Glutamatergic neuron (in vitro differentiated cells): ENCODE results near the gene GSTM2. TPM values are rescaled to one million over a fixed set of nuclear protein-coding genes. Genes with fewer than 3 reads are reported as not detected.

ENCODE experiments used
- DNase-seq: peaks from one replicate; pipeline ENCODE4 v3.0.0; 2022
- H3K27ac Mint-ChIP-seq: one replicate; pipeline ENCODE4 v1.8.0; 2020; ENCODE audit warnings: mild to moderate bottlenecking, mixed read lengths, inconsistent platforms; ENCODE audit not compliant: unreplicated experiment
- H3K27me3 Mint-ChIP-seq: one replicate; pipeline ENCODE4 v1.8.0; 2020; ENCODE audit warnings: mild to moderate bottlenecking, moderate library complexity, mixed read lengths, inconsistent platforms; ENCODE audit not compliant: unreplicated experiment
- H3K36me3 Mint-ChIP-seq: one replicate; pipeline ENCODE4 v1.8.0; 2020; ENCODE audit warnings: mild to moderate bottlenecking, mixed read lengths, inconsistent platforms; ENCODE audit not compliant: unreplicated experiment
- H3K4me1 Mint-ChIP-seq: one replicate; pipeline ENCODE4 v1.8.0; 2020; ENCODE audit warnings: mild to moderate bottlenecking, low read depth, mixed read lengths, inconsistent platforms; ENCODE audit not compliant: unreplicated experiment
- H3K4me3 Mint-ChIP-seq: one replicate; pipeline ENCODE4 v1.8.0; 2020; ENCODE audit warnings: mild to moderate bottlenecking, mixed read lengths, inconsistent platforms; ENCODE audit not compliant: unreplicated experiment
- H3K9me3 Mint-ChIP-seq: one replicate; pipeline ENCODE4 v1.8.0; 2020; ENCODE audit warnings: mild to moderate bottlenecking, moderate library complexity, mixed read lengths, inconsistent platforms; ENCODE audit not compliant: unreplicated experiment
- total RNA-seq: library from RNA; stranded (reverse); fragmentation: NEBNext Ultra II Directional; extraction: Animal tissue kit (Norgen Biotek cat#: 25700); gene quantifications from one replicate; pipeline ENCODE4 v1.2.1, GENCODE V29; 2021; ENCODE audit not compliant: unreplicated experiment
- TF ChIP-seq, protein P1 (sequence below): fragments of 200-600 bp; sonication (generic); IDR thresholded peaks from one replicate; pipeline ENCODE4 v1.5.0; 2021; ENCODE audit not compliant: partially characterized antibody, unreplicated experiment

Gene GSTM2
- total RNA-seq, 1 donor from 2014 or later: 33.6 TPM

DNA sequence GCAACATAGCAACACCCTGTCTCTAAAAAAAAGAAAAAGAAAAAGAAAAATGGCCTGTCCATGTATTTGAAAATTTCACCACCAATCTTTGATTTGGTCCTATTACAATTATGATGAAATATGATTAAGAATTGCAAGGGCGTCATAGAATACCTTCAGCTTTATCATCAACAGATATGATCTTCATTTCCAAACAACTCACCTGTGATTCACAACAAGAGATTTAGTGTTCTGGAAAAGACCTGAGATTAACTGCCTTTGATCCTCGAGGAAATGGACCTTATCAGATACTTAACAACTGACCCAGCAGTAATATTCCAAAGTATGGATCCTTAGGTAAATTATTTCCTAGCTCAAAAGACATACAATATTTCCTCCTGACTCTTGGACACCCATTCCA lies 15.5 kb upstream of the GSTM2 start:
- DNase-seq: no peak
- Mint-ChIP-seq H3K9me3 (peaks cover 2% of the 10 kb centered on the region), H3K27ac (no peak overlapping the region), H3K27me3 (peaks cover 6% of the 10 kb centered on the region), H3K36me3 (no peaks in the 10 kb centered on the region), H3K4me1 (peaks cover 4% of the 10 kb centered on the region), H3K4me3 (no peak overlapping the region)
- TF ChIP-seq, protein P1, sequence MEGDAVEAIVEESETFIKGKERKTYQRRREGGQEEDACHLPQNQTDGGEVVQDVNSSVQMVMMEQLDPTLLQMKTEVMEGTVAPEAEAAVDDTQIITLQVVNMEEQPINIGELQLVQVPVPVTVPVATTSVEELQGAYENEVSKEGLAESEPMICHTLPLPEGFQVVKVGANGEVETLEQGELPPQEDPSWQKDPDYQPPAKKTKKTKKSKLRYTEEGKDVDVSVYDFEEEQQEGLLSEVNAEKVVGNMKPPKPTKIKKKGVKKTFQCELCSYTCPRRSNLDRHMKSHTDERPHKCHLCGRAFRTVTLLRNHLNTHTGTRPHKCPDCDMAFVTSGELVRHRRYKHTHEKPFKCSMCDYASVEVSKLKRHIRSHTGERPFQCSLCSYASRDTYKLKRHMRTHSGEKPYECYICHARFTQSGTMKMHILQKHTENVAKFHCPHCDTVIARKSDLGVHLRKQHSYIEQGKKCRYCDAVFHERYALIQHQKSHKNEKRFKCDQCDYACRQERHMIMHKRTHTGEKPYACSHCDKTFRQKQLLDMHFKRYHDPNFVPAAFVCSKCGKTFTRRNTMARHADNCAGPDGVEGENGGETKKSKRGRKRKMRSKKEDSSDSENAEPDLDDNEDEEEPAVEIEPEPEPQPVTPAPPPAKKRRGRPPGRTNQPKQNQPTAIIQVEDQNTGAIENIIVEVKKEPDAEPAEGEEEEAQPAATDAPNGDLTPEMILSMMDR: no peak

DNA sequence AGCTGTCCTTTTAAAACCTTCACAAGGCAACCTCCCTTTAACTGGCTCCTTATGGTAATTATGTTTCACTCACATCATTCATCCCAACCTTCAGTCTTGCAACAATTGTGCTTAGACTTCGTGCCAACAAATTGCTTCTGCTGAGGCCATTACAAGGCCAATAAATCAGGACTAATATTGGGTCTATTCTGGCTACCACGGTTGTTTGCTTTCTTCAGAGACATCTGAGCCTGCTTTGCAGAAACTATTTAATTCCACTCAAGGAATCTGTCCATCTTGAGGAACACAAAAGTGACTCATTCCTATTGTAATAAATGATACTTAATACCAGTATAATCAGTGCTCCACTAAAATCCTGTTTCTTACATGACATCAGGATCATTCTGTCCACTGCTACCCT lies 14.6 kb upstream of the GSTM2 start:
- no peak overlapping the region for H3K4me3 Mint-ChIP-seq
- H3K9me3 Mint-ChIP-seq: peaks cover 4% of the 10 kb centered on the region
- TF ChIP-seq, protein P1: no peak
- H3K27me3 Mint-ChIP-seq: peaks cover 6% of the 10 kb centered on the region
- H3K4me1 Mint-ChIP-seq: peaks cover 12% of the 10 kb centered on the region
- DNase-seq: no peak
- H3K36me3 Mint-ChIP-seq: no peaks in the 10 kb centered on the region
- no peak overlapping the region for H3K27ac Mint-ChIP-seq

DNA sequence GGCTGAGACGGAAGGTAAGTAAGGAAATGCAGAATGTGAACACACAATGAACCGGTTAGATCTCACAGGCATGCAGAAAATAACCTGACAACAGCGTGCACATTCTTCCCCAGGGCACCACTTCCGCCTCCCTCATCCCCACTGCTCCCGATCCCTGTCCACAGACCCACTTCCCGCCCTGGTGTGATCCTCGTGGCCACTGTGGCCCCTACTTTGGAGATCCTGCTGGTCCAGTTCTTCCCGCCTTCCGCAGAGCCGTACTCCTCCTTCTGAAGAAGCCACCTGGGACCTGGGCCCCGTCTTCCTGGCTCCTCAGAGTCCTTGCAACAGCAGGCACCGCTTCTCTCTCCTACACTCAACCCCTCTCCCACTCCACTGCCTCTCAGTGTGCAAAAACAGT lies 13.3 kb upstream of the GSTM2 start:
- no peak for DNase-seq
- Mint-ChIP-seq H3K27me3 (peaks cover 7% of the 10 kb centered on the region), H3K4me1 (peaks cover 22% of the 10 kb centered on the region), H3K27ac (no peak overlapping the region), H3K36me3 (peaks cover 3% of the 10 kb centered on the region), H3K4me3 (peak overlapping the region; percentile 92), H3K9me3 (peaks cover 6% of the 10 kb centered on the region)
- TF ChIP-seq, protein P1: no peak

DNA sequence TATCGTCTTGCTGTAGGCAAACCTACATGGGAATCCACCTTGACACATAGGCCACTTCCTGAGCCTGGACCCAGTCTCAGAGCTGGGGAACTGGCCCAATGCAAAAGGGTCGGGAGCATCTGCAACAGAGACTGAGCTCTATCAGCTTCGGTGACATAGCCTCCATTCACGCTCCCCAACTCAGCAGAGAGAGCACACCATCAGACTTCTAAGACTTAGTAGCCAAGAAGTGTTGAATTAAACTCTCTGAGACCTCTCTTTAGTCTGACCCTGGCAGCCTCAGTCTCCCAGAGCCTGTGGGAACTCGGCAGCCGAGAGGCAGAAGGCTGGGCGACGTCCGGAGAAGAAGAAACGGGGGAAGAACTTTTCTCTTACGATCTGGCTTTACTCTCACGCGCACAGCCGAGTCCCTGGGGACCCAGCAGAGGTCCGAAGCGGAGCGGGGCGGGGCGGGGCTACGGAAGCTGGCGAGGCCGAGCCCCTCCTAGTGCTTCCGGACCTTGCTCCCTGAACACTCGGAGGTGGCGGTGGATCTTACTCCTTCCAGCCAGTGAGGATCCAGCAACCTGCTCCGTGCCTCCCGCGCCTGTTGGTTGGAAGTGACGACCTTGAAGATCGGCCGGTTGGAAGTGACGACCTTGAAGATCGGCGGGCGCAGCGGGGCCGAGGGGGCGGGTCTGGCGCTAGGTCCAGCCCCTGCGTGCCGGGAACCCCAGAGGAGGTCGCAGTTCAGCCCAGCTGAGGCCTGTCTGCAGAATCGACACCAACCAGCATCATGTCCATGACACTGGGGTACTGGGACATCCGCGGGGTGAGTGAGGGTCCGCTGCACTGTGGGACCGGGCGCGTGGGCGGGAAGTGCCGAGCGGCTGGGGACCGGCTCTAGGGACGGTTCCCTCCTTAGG lies 12.0 kb upstream of the GSTM2 start, which contains the start of gene GSTM4:
GSTM4 (plus strand) TSS at position 485 of the 905 bp plus-strand sequence; CDS start at position 776, 291 bp downstream.
- Mint-ChIP-seq H3K4me3 (peak within 1 kb of the TSS; percentile 92), H3K36me3 (peaks cover 3% of the 10 kb centered on the region), H3K27ac (no peak within 1 kb of the TSS), H3K9me3 (peaks cover 6% of the 10 kb centered on the region), H3K27me3 (peaks cover 6% of the 10 kb centered on the region), H3K4me1 (peaks cover 33% of the 10 kb centered on the region)
- TF ChIP-seq, protein P1: no peak
- peak; percentile 84 for DNase-seq

DNA sequence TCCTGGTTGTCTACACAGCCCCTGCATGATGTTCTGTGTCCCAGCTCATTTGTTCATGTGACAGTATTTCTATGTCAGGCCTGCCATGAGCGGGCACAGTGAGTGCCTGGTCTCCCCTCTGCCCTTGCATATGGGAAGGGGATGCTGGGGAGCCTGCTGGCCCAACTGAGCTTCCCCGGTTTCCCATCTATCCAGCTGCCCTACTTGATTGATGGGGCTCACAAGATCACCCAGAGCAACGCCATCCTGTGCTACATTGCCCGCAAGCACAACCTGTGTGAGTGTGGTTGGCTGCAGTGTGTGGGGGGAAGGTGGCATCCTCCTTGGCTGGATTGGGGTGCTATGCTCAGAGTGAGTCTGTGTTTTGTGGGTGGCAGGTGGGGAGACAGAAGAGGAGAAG lies 10.5 kb upstream of the GSTM2 start:
- H3K27me3 Mint-ChIP-seq: peaks cover 5% of the 10 kb centered on the region
- peaks cover 6% of the 10 kb centered on the region for H3K9me3 Mint-ChIP-seq
- H3K27ac Mint-ChIP-seq: no peak overlapping the region
- peaks cover 3% of the 10 kb centered on the region for H3K36me3 Mint-ChIP-seq
- DNase-seq: no peak
- H3K4me3 Mint-ChIP-seq: peak overlapping the region; percentile 2
- peaks cover 33% of the 10 kb centered on the region for H3K4me1 Mint-ChIP-seq
- TF ChIP-seq, protein P1: no peak
